ENCODE data around the gene HCN4.

GRCh38 chr15:73386238-73386637, 17.5 kb upstream of the HCN4 start:
- TF ChIP-seq ATF2 (CRISPR knock-in tag; IDR thresholded peaks at IDR 0.05; ENCODE audit: borderline replicate concordance, low read depth) (no peak), CTCF (IDR thresholded peaks at IDR 0.05) (no peak), NR2C2 (CRISPR knock-in tag; IDR thresholded peaks at IDR 0.05) (no peak), HMGXB4 (CRISPR knock-in tag; IDR thresholded peaks at IDR 0.05) (no peak), MAX (CRISPR knock-in tag; IDR thresholded peaks at IDR 0.05) (no peak), ZNF121 (CRISPR knock-in tag; IDR thresholded peaks at IDR 0.05) (no peak), ZBTB21 (CRISPR knock-in tag; IDR thresholded peaks at IDR 0.05; ENCODE audit: borderline replicate concordance) (no peak), SMAD3 (CRISPR knock-in tag; IDR thresholded peaks at IDR 0.05; ENCODE audit: borderline replicate concordance) (no peak), KAT7 (CRISPR knock-in tag; IDR thresholded peaks at IDR 0.05; ENCODE audit: borderline replicate concordance) (no peak), SP1 (CRISPR knock-in tag; conservative IDR thresholded peaks at IDR 0.05) (no peak)

Data from WTC11 (cell line).